Jurkat, Clone E6-1 (cell line): ENCODE measurements around the gene MRPL24.

ENCODE experiments used
- DNase-seq: peaks from one replicate; pipeline ENCODE4 v3.0.0-alpha.2; 2011; ENCODE audit warnings: low read depth, low spot score
- H3K4me3 ChIP-seq: 2 replicates; pipeline ENCODE4 v1.5.1; 2011; ENCODE audit warnings: mild to moderate bottlenecking, low read length, control low read depth, moderate library complexity

Gene MRPL24

DNA sequence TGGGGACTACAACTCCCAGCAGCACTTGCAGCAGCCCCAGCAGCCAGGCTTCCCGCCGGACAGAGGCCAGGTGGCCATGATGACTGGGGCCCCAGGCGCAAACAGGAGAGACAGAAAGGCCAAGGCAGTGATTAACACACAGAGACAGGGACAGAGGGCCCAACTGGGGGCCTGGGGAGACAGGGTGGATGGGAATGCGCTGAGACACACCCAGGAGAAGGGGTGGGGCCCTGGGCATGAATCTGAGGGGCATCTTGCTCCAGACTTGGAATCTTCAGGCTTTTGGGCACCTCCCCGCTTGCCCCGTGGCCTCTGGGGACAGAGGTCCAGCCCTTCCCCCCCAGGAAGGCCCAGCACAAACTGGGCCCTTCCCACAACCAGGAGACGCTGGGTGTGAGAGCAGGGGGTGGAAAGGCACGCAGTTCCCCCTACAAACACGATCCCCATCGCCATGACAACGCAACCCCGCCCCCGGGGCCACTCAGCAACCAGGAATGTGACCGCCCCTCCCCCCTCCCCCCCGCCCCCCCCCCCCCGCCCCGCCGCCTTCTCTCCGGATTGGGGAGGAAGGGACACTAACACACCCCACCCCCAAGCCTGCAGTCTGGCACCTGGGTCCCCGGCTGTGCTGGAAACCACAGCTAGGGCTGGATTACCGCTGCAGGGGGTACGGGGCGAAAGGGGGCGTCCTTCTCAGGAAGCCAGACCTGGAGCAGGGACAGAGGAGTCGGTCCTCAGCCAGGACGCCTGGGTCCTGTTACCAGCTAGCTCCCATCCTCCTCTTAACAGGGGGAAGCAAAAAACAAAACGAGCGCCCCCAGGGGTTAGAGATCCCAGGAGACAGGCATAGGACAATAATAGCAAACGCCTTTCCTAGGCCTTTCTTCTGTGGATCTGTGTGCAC is 6.1 kb upstream of the MRPL24 start:
- H3K4me3 ChIP-seq, result peak overlapping the region; percentile 98
- DNase-seq, result peak; percentile 68

DNA sequence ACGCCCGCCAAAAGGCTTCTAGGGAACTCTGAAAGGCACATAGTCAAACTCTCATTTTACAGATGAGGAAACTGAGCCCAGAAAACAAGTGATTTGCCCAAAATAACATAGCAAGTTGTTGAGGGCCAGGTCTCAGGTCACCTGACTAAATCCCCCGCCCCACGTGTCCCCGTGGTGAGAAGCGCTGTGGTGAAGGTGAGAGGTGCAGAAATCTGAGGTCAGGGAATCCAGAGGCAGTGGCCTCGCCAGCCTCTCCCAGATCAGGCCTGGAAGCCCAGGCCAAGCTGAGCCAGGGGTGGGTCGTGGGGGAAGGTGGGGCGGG is 5.5 kb upstream of the MRPL24 start:
- no peak for DNase-seq
- no peak overlapping the region for H3K4me3 ChIP-seq

DNA sequence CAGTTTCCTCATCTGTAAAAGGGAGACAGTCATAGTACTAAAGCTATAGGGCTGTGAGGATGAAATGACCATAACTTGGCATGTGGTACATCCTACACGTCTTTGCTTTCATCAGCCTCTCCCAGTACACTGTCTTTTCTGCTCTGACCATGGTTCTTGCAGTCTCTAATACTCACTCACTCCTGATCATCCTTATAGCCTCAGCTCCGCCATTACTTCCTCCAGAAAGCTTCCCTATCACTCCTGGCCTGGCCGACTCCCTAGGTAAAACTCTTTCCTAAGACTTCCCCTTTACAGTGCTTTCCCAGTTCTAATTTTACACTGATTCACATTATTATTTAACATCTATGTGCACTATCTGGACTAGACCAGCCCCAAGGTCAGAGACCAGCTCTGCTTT is 5.0 kb upstream of the MRPL24 start:
- H3K4me3 ChIP-seq, result no peak overlapping the region
- no peak for DNase-seq

DNA sequence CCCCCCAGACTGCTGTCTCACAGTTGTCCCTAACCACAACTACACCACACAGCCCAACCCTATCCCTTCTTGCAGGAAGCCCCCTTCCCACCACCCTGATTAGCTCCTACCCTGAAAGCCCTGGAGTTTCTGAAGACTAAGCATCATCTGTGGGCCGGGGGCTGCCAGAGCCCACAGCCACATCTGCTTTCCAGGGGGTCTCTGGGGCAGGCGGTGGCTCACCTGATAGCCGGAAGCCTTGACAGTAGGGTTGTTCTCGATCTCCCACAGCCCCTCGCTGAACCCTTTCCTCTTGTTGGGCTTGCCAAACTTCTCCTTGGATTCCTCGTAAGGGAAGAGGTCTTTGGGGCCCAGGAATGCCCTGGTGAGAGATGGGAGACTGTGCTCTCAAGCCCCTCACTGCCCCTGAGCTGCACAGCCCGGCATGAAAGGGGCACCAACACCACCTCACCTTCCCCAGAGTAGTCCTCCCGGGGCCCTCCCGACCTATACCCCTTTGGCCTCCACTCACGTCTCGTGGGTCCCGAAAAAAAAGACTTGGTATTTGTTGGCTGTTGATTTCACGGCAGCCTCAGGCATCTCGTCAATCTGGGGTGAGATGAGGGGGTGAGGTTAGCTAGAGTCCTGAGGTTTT is 4.0 kb upstream of the MRPL24 start:
- DNase-seq, result no peak
- no peak overlapping the region for H3K4me3 ChIP-seq

DNA sequence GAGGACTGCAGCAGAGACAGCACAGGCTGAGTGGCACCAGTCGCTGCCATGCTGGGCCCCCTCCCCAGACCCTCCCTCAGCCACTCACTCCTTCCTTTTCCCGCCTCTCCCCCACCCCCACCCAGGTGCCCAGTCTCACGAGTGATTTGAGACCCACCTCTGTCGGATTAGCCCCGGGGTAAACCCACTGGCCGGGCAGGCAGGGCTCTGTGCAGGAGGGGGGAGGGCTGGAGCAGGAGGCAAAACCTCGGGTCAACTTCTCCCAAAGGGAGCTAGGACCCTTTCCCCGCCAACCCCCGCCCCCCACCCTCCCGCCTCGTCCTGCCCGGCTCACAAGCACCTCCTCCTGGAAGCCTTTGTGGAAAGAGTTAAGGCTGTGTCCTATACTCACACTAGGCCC is 3.5 kb upstream of the MRPL24 start:
- no peak for DNase-seq
- H3K4me3 ChIP-seq, result no peak overlapping the region

DNA sequence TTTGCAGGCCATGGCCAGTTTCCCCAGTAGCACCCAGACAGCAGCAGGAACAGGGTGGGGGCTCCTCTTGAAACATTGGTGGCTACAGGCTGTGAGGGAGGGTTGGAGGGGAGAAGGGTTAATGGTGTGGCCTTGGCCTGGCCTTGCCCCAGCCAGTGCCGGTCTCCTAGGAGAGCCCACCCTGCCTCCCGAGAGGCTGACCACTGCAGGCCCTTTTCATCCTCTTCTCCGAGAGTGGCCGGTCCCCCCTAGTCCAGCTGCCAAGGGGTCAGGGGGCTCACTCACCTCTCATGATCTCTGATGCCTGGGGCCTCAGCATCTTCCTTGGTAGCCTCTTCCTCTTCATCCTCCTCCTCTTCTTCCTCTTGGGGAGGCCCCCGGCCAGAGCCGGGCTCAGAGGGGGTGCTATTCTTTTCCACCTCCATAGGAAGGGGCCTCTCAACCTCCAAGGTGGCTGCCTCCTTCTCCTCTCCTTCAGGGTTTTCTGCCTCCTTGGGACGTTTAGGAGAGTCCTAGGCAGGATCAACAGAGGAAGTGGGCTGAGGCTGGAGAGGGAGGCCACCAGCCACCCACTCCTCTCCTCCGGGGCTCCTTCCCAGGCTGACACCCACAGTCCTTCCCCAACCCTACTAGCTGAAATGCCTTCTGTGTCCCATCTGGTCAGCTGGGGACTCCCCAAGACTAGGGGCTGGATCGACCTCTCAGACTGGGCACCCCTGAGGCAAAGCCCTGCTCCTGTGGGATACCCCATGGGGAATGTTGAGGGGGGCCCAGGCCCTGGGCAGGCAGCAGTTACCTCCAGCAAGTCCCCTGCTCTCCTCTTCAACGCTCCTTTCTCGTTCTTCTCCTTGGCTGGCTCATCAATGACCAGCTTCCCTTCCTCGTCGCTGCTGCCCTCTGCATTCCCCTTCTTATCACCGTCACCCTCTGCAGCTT is 2.7 kb upstream of the MRPL24 start:
- no peak overlapping the region for H3K4me3 ChIP-seq
- DNase-seq, result no peak

DNA sequence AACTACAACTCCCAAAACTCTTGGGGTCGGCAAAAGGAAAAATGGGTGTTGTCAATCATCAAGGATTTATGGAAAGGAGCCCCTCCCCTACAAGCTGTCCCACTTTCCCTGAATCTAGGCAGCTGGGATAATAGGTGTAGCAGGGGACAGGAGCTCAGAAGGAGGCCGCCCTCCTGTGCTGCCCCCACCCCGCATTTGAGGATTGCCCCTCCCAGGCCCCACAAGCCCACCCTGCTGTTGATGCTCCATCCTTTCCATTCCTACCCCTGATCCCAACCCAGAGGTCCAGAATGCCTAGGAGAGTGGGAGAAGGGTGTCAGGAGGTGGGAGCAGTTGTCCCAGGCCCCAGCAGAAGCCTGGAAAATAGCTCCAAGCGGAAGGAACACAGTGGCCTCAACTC is 1.9 kb upstream of the MRPL24 start:
- no peak for DNase-seq
- no peak overlapping the region for H3K4me3 ChIP-seq

DNA sequence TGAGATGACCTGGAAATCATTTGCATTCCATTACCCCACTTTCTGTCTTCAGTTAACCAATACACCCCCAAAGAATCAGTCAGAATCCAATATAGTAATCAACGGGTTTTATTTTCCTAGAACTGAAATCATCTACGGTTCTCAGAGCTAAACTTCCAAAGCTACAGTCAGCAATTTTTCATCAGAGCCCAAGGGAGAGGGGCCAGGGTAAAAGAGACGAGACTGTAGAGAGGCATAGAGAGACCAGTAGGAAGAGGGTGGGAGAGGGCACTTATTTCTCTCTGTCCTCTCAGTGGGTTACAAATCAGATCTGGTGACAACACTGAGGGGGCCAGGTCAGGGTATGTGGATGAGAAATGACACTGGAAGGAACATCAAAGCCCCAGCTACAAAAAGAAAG is 1.1 kb upstream of the MRPL24 start:
- DNase-seq, result no peak
- peak overlapping the region; percentile 50 for H3K4me3 ChIP-seq

DNA sequence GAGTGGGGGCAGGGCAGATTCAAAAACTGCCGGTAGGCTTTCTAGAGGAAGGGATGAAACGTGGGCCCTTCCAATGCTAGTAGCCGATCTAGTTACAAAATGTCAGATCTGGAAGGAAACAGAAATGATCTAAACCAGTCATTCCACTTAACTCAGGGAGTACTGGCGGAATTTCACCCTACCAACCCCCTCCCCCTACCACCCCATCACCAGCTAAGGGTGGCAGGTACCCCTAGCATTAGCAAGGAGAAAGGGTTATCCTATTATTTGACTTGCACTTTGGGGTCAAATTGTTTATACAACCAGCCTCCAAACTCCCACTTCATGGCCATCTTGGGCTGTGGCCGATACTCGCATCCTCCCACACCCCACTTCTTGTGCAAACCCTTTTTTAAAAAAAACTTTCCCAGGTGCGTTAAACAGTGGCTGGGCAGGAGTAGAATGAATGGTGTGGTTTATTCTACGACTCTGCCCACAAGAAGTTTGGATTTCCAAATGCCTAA is 644 bp upstream of the MRPL24 start:
- no peak for DNase-seq
- H3K4me3 ChIP-seq, result peak overlapping the region; percentile 50

DNA sequence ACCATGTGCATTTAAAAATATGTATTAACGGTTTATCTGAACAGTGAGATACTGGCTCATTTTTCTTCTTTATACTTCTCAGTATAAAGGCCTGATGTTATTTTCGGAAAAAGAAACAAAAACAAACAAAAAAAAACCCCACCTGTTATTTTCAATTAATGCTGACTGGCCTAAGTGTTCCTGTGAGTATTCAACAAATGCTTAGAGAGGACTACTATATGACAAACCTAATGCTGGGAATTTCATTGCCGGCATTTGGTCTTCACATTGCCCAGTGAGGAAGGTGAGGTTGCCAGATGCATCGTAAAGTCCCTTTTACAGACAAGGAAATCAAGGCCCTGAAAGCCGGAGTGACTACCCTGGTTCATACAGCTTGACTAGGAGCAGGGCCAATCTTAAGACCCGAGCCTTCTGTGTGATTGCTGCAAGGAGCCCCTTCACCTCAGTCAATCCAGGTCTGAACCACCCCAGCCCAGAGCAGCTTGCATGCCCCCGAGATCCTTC is 599 bp downstream of the MRPL24 start:
- DNase-seq, result no peak

DNA sequence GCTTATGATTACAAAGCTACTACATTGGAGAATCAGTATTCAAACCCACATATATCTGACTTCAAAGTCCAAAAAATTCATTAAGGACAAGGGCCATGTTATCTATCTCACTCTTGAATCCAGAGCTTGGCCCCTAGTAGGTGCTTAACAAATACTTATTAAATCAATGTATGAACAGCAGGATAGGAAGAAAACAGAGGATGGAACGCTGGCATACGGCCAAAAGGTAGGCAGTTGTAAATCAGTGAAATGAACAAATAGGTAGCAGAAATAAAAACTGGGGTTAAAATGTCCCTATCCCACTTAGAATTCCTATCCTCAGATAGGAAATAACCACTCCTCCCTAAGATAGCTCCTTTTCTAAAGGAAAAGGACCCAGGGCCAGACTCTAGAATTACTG is 2.0 kb downstream of the MRPL24 start:
- no peak for DNase-seq
- H3K4me3 ChIP-seq, result no peak overlapping the region

More for the DNA sequence above, 599 bp downstream of the MRPL24 start:
- peak overlapping the region; percentile 97 for H3K4me3 ChIP-seq

DNA sequence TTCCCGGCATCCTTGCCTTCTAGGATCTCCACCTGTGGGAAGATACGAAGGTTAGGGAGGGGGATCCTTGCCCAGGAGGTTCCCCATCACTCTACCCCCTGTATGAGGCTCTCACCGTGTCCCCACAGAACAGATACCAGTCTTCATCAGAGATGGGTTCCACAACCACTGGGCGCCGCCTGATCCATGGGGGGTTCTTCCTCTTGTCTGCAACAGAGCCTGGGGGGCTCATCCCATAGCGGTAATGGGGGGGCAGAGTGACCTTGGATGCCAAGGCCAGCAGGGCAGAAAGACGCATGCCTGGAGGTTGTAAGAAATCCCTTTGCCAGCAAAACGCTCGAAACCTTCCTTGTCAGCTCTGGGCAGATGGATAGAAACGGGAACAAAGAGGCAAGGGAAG is 2.5 kb downstream of the MRPL24 start:
- no peak overlapping the region for H3K4me3 ChIP-seq
- no peak for DNase-seq

DNA sequence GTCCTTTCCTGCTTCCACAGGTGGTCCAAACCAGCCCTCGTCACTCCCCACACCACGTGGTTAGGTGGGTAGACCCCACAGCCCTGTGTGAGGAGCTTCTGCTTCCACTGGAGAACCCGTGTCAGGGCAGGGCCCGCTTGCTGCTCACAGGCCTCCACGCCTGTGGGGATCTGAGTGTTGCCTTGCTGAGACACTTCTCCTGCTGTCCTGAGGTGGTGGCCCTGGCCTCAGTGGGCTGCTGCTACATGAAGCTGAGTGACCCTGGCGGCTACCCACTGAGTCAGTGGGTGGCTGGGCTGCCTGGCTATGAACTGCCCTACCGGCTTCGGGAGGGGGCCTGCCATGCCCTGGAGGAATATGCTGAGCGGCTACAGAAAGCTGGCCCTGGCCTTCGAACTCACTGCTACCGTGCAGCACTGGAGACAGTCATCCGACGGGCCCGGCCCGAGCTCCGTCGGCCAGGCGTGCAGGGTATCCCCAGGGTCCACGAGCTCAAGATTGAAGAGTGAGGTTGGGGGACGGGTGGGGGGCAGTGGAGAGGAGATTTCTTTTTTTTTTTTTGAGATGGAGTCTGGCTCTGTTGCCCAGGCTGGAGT is 6.8 kb downstream of the MRPL24 start:
- DNase-seq, result no peak
- no peak overlapping the region for H3K4me3 ChIP-seq

DNA sequence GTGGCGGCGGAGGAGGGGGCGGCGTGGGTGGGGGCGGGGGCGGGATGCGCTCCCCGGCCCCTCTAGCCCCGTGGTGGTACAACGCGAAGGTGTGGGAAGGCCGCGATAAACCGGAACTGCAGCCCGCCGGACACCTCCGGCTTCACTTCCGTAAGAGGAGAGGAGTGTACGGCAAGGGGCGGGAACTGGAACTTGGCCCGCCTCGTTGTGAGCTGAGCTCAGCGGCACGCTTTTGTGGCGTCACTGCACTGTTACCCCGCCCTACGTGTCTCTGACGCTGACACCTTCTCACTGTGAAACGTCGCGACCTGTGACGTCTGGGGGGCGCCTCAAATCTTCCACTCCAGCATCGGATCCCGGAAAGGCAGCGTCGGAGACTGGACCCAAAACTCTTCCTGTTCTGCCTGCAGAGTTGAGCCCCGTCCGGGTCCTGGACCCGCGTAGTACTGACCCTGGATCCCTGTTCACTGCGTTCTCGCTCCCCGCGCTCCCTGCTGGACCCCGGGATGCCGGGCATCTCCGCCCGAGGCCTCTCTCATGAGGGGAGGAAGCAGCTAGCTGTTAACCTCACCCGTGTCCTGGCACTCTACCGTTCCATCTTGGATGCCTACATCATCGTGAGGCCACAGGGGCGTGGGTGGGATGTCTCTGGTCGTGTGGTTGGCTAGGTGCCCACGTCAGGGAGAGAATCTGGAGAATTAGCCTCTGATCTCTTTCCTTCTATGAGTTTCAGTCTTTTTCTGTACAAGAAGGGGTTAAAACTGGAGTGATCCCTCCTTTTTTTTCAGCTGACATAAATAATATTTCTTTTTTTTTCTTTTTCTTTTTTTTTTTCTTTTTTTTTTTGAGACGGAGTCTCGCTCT is 12.1 kb downstream of the MRPL24 start, which contains the start of gene ISG20L2:
Gene ISG20L2, minus strand, starts transcription at position 168 of the 864 bp plus-strand sequence. CDS start 1,114 bp downstream, outside the sequence.
- H3K4me3 ChIP-seq, result peak within 1 kb of the TSS; percentile 100
- peak; percentile 97 for DNase-seq

DNA sequence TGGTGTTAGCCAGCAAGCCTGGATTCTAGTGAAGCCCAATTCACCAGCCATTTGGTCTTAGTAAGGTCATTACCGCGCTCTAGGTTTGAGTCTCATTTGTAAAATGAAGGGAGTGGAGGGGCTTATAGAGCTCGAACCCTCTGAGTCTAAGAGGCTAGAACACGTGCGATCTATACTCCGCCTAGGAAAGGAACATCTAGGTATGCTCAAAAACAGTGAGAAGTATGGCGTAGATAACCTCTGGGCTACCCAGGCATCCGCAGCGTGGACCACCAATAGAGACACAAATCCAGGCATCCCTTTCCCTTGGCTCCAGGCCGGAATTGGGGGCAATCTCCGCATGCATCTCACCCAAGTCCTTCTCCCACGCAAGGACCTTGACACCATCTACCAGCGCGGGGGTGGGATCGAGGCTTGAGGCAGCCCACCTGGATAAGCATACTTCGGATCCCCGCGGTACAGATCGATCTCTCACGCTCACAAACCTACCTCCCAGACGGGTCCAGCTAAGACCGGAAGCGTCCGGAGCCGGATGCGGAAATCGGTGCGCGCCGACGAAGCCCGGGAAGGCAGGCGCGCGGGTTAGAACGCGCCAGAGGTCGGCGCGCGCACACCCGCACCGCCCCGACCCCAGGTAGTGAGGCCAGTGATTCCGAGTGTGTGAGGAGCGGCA is 12.8 kb downstream of the MRPL24 start, which contains the start of gene METTL25B:
Gene METTL25B, plus strand, starts transcription at position 544 of the 673 bp plus-strand sequence. CDS start 636 bp downstream, outside the sequence.
- peak; percentile 62 for DNase-seq
- peak within 1 kb of the TSS; percentile 100 for H3K4me3 ChIP-seq

DNA sequence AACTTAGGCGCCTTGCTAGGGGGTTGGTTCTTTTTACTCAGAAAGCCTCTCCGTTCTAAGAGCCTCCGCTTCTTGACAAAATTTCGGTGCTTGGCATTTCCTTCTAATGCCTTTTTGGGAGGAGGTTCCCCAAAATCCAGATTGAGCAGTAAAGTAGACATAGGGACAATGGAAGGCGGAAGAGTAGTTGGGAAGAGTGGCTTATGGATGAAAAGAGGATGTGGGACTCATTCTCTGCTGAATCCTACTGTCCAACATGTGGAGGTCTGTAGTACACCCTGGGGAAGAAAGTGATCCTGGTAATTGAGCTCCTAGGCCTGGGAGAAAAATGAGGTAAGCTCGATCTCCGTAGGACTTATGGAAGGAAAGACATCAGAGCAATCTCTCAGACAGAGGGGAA is 13.4 kb downstream of the MRPL24 start:
- peak overlapping the region; percentile 100 for H3K4me3 ChIP-seq
- no peak for DNase-seq

DNA sequence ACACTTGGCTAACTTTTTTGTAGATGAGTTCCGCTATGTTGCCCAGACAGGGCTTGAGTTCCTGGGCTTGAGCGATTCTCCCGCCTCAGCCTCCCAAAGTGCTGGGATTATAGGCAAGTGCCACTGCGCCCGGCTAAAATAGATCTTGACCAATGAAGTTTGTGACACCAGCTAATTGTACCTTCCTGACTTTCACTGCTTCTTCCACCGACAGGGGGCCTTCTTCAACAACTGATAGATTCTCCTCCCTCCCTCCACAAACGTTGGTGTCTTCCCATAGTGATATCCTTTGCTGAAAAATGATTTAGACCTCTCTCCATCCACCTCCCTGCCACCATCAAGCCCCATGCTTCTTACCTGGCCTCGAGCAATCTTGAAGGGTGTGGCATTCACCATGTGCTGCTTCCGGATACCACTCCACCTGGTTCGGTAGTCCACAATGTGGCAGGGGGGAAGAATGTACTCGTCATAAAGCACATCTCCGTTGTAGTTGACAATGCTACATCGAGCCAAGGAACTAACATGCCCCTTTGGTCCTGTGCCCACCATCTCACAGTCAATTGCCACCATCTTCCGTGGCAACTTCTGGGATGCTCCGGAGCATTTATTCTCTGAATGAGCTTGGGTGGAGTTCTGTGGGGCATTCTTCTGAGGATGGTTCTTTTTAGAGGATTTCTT is 14.2 kb downstream of the MRPL24 start:
- H3K4me3 ChIP-seq, result peak overlapping the region; percentile 100
- DNase-seq, result peak; percentile 57
